ENCODE results near the gene RNASE8. TPM values are rescaled to one million over a fixed set of nuclear protein-coding genes. Genes with fewer than 3 reads are reported as not detected.

RNASE8 gene
- total and polyA plus RNA-seq, 2 of the 8 experiments (the other 6 are each of a cell fraction or from before 2014, with no cell fraction given) = not detected

- H2AK5ac ChIP-seq (ENCODE audit: low read depth, low read length) = no peak within 1 kb of the TSS; the same call in 1 of the 2 replicates
- peak within 1 kb of the TSS; percentile 94 to 96 for H3K4me2 ChIP-seq (ENCODE audit: insufficient read depth in 1 of 2, low read depth in 2 of 2, low read length in 2 of 2)
- H3K79me1 ChIP-seq (ENCODE audit: low read depth, low read length) = no peaks in the 10 kb centered on the region
- H3K23me2 ChIP-seq (ENCODE audit: low read depth, low read length) = peaks cover 25% of the 10 kb centered on the region; the same call in 1 of the 2 replicates
- peaks cover 2% of the 10 kb centered on the region in 2 experiments for H4K20me1 ChIP-seq (replicated peaks in 1 of 2; ENCODE audit: control insufficient read depth in 1 of 2, insufficient read depth in 2 of 2, low read length in 2 of 2)
- WGBS, 2 experiments (ENCODE audit: extremely low coverage in 1 of 2, insufficient coverage in 1 of 2, insufficient read length in 1 of 2, insufficient replicate concordance in 2 of 2, low coverage in 1 of 2, low lambda C conversion rate in 2 of 2, missing lambda C conversion rate in 1 of 2) = 7% methylated on average over 3 of the region's 63 CpGs; no CpG with 5 or more reads in 1 of the 2 experiments
- peak within 1 kb of the TSS; percentile 52 for H3K23ac ChIP-seq (ENCODE audit: insufficient read length)
- POLR2A ChIA-PET (ENCODE audit: partially characterized antibody) = interaction anchor here (0.7 to 12.4 kb wide), 21 partner anchors 8 to 197 kb away, joined by 3 to 245 read pairs (median 5); partner anchors contain the start of genes NDRG2, TMEM253 and ZNF219
- H2BK5ac ChIP-seq (ENCODE audit: low read depth, low read length) = peak within 1 kb of the TSS; percentile 95; the same call in 1 of the 2 replicates
- no peak for FAIRE-seq
- H4K5ac ChIP-seq (ENCODE audit: insufficient read length, low read depth, low read length) = peak within 1 kb of the TSS; percentile 80
- peak within 1 kb of the TSS; percentile 88 for H3K4ac ChIP-seq (replicated peaks; ENCODE audit: insufficient read length, low read depth, low read length)
- peaks cover 0 to 13% of the 10 kb centered on the region in 2 experiments; a peak in 2 of 4 replicates for H3K79me2 ChIP-seq (ENCODE audit: control insufficient read depth in 1 of 2, insufficient read depth in 2 of 2, low read length in 2 of 2)
- peak within 1 kb of the TSS; percentile 84 for H3K56ac ChIP-seq (replicated peaks; ENCODE audit: insufficient read length, low read depth, low read length)
- TF ChIP-seq POLR2A (IDR thresholded peaks at IDR 0.05; ENCODE audit: control extremely low read depth in 1 of 2, low read depth in 2 of 2, low read length in 2 of 2) = 0 out of 3 replicates have a peak, but pooled peaks of 1 of the 2 experiments have one; percentile 16
- TF ChIP-seq SUZ12 (IDR thresholded peaks at IDR 0.05; ENCODE audit: low read length) = peak; percentile 17; the same call in 1 of the 2 replicates
- TF ChIP-seq KDM4A (IDR thresholded peaks at IDR 0.05; ENCODE audit: low read depth, low read length, severe bottlenecking) = peak; percentile 62
- 0 out of 2 replicates have a peak, but pooled peaks have one; percentile 35 for TF ChIP-seq POLR2AphosphoS5 (IDR thresholded peaks at IDR 0.05; ENCODE audit: low read depth, low read length)
- no peak; a peak in 1 of 4 replicates for TF ChIP-seq HDAC2 (IDR thresholded peaks at IDR 0.05; ENCODE audit: borderline replicate concordance in 1 of 2, low read depth in 2 of 2, low read length in 2 of 2)
- TF ChIP-seq USF2 (IDR thresholded peaks at IDR 0.05; ENCODE audit: low read length) = no peak
- no peak for TF ChIP-seq JUND (IDR thresholded peaks at IDR 0.05; ENCODE audit: low read length)
- TF ChIP-seq SIN3A (conservative IDR thresholded peaks at IDR 0.05 in 1 of 2, IDR thresholded peaks at IDR 0.05 in 1 of 2; ENCODE audit: low read depth in 1 of 2, low read length in 2 of 2) = peak in 1 of 2 experiments; percentile 61; a peak in 2 of 4 replicates
- TF ChIP-seq EGR1 (IDR thresholded peaks at IDR 0.05; ENCODE audit: borderline replicate concordance, low read depth, low read length) = 0 out of 2 replicates have a peak, but pooled peaks have one; percentile 10
- H3K9me3 ChIP-seq (ENCODE audit: insufficient read depth in 2 of 2, low read depth in 1 of 2, low read length in 1 of 2) = no peaks in the 10 kb centered on the region
- DNase-seq (ENCODE audit: low read depth in 1 of 2, low spot score in 2 of 2) = no peak
- H3K27me3 ChIP-seq (replicated peaks in 1 of 4; ENCODE audit: control insufficient read depth in 3 of 4, extremely low read depth in 1 of 4, insufficient read depth in 3 of 4, low read length in 3 of 4) = peaks cover 0 to 4% (median 0%) of the 10 kb centered on the region in 4 experiments; a peak in 3 of 7 replicates
- H4K91ac ChIP-seq (replicated peaks; ENCODE audit: insufficient read length, low read length) = peak within 1 kb of the TSS; percentile 93
- 0 out of 2 replicates have a peak within 1 kb of the TSS, but pooled peaks have one; percentile 48 for H2BK20ac ChIP-seq (ENCODE audit: low read length)
- H2BK120ac ChIP-seq (replicated peaks; ENCODE audit: low read depth, low read length) = peak within 1 kb of the TSS; percentile 91
- peak within 1 kb of the TSS; percentile 92; the same call in 1 of the 2 replicates for H2BK12ac ChIP-seq (ENCODE audit: low read depth, low read length)
- H3K36me3 ChIP-seq (ENCODE audit: control insufficient read depth in 2 of 4, insufficient read depth in 4 of 4, low read length in 3 of 4) = peaks cover 10 to 15% (median 14%) of the 10 kb centered on the region in 4 experiments; a peak in 7 of 8 replicates
- H3K4me3 ChIP-seq (ENCODE audit: extremely low read depth in 1 of 4, insufficient read depth in 2 of 4, low read depth in 3 of 4, low read length in 4 of 4) = peak within 1 kb of the TSS; percentile 52 to 98 (median 82)
- H2AFZ ChIP-seq (ENCODE audit: low read length) = 0 out of 2 replicates have a peak within 1 kb of the TSS, but pooled peaks have one; percentile 1
- H4K8ac ChIP-seq (ENCODE audit: extremely low read depth, insufficient read depth, low read length) = peak within 1 kb of the TSS; percentile 85
- peak within 1 kb of the TSS; percentile 97 for H3K18ac ChIP-seq (ENCODE audit: extremely low read depth, low read length)
- peak within 1 kb of the TSS; percentile 74 for H3K27ac ChIP-seq (ENCODE audit: low read depth, low read length)
- H2BK15ac ChIP-seq (ENCODE audit: low read length) = no peak within 1 kb of the TSS; the same call in 1 of the 2 replicates
- H3K4me1 ChIP-seq (replicated peaks in 1 of 4; ENCODE audit: control insufficient read depth in 3 of 4, insufficient read depth in 4 of 4, low read length in 3 of 4) = peaks cover 3 to 14% (median 8%) of the 10 kb centered on the region in 4 experiments
- CTCF ChIA-PET (ENCODE audit: partially characterized antibody) = interaction anchor here (0.6 to 6.6 kb wide), 24 partner anchors 7 to 786 kb away, joined by 3 to 110 read pairs (median 6); partner anchors contain the start of genes NDRG2 and TMEM253
- H3K14ac ChIP-seq (ENCODE audit: insufficient read length) = no peak within 1 kb of the TSS
- H3K9ac ChIP-seq (replicated peaks in 1 of 4; ENCODE audit: extremely low read depth in 1 of 4, low read depth in 3 of 4, low read length in 3 of 4) = peak within 1 kb of the TSS; percentile 66 to 76 (median 72)
Observed at GRCh38 chr14:21070083-21070609, 12.5 kb downstream of the RNASE8 start, which contains the start of gene ARHGEF40. TSS of gene ARHGEF40 (plus strand) at chr14:21070304. CDS start at chr14:21070397, 93 bp downstream.
